K562 (cell line): ENCODE measurements around the gene OCSTAMP. TPM values are rescaled to one million over a fixed set of nuclear protein-coding genes. Genes with fewer than 3 reads are reported as not detected.
A peak's percentile ranks its signal among the peaks of the same experiment; 100 is the strongest.

Source experiments
- EP300 ChIP-seq: IDR thresholded peaks from 2 replicates; pipeline ENCODE4 v1.6.1; 2012; ENCODE audit warnings: low read length, improper control_type of control experiment
- FOXA1 ChIP-seq: fragments of 450-650 bp; IDR thresholded peaks from 2 replicates; pipeline ENCODE4 v1.6.1; 2016; ENCODE audit warnings: mild to moderate bottlenecking, borderline replicate concordance
- HBP1 ChIP-seq: fragments of 450-650 bp; formaldehyde crosslinking; IDR thresholded peaks from 2 replicates; pipeline ENCODE4 v1.4.0; 2022; ENCODE audit warnings: missing genetic modification characterization
- HDAC1 ChIP-seq, 2 experiments: fragments of 450-650 bp; IDR thresholded peaks; 2 replicates each; pipeline ENCODE4 v1.6.1; 2016 to 2017; ENCODE audit warnings: inconsistent platforms in 1 of 2, mild to moderate bottlenecking in 1 of 2, moderate library complexity in 1 of 2
- PHF8 ChIP-seq: fragments of 200-600 bp; sonication (generic); IDR thresholded peaks from 2 replicates; pipeline ENCODE4 v1.6.1; 2012; ENCODE audit warnings: mixed run types, mild to moderate bottlenecking, inconsistent platforms, low read length, moderate library complexity, borderline replicate concordance
- PKNOX1 ChIP-seq: fragments of 450-650 bp; IDR thresholded peaks from 2 replicates; pipeline ENCODE4 v1.6.1; 2016
- POLR3A ChIP-seq: IDR thresholded peaks from 2 replicates; pipeline ENCODE4 v1.6.1; 2011; ENCODE audit warnings: borderline replicate concordance, mild to moderate bottlenecking, moderate library complexity; ENCODE audit not compliant: insufficient read length, insufficient read depth; ENCODE audit errors: extremely low read depth
- SMAD1 ChIP-seq: fragments of 150-350 bp; IDR thresholded peaks from 2 replicates; pipeline ENCODE4 v1.6.1; 2014; ENCODE audit warnings: low read length, low read depth; ENCODE audit not compliant: partially characterized antibody
- TEAD1 ChIP-seq, 2 experiments: fragments of 450-650 bp in 1 of 2; sonication (generic) in 1 of 2; formaldehyde crosslinking; IDR thresholded peaks; 2 replicates each; pipeline versions ENCODE4 v1.4.0 to v1.8.0; 2020 to 2022; ENCODE audit warnings: mild to moderate bottlenecking in 2 of 2, missing genetic modification reagents in 1 of 2
- ZFX ChIP-seq: sonication (generic); formaldehyde crosslinking; IDR thresholded peaks from 2 replicates; pipeline ENCODE4 v1.8.0; 2022; ENCODE audit warnings: mild to moderate bottlenecking, missing genetic modification reagents, moderate library complexity
- ZNF398 ChIP-seq: fragments of 250-450 bp; sonication (Bioruptor Pico); IDR thresholded peaks from 2 replicates; pipeline ENCODE4 v1.8.0; 2021; ENCODE audit warnings: moderate library complexity, mild to moderate bottlenecking, inconsistent platforms
- ZNF436 ChIP-seq: fragments of 250-450, 450-650 bp; sonication (Bioruptor Pico); formaldehyde crosslinking; IDR thresholded peaks from 2 replicates; pipeline ENCODE4 v1.7.0; 2020; ENCODE audit warnings: mild to moderate bottlenecking
- ZNF76 ChIP-seq: fragments of 250-450 bp; sonication (Bioruptor Pico); IDR thresholded peaks from 2 replicates; pipeline ENCODE4 v1.4.0; 2020; ENCODE audit warnings: mild to moderate bottlenecking, moderate library complexity, borderline replicate concordance
- polyA plus RNA-seq, 8 experiments: library from polyadenylated mRNA; depleted of rRNA in 4 of 8; stranded (reverse) in 5 of 8; unstranded in 3 of 8; fragments of >200 nt; fragmentation: Nextera tagmentation in 2 of 8; fragmentation: Illumina TruSeq in 1 of 8; extraction: Ambion mirVana in 2 of 8; extraction: Trizol in 1 of 8; gene quantifications; 2 replicates each; pipeline versions ENCODE4 v1.2.1 to v1.2.3, GENCODE V29; 2011 to 2014; ENCODE audit warnings: inconsistent platforms in 1 of 8, missing spikeins in 1 of 8
- total RNA-seq, 7 experiments: library from RNA; depleted of rRNA in 6 of 7; stranded (reverse); fragments of >200 nt in 6 of 7; fragmentation: Illumina TruSeq in 2 of 7; extraction: Trizol in 2 of 7; gene quantifications; 2 replicates each; pipeline versions ENCODE4 v1.2.1 to v1.2.3, GENCODE V29; 2011 to 2021; ENCODE audit warnings: low replicate concordance in 1 of 7
- TF ChIP-seq, protein P1 (sequence below): fragments of 450-650 bp; IDR thresholded peaks from 2 replicates; pipeline ENCODE4 v1.7.1; 2018; ENCODE audit warnings: mild to moderate bottlenecking, low read depth; ENCODE audit not compliant: partially characterized antibody
- TF ChIP-seq, protein P2 (sequence below): IDR thresholded peaks from 3 replicates; pipeline ENCODE4 v1.6.1; 2011; ENCODE audit warnings: borderline replicate concordance, mild to moderate bottlenecking, moderate library complexity; ENCODE audit not compliant: insufficient read length; ENCODE audit errors: extremely low read depth

OCSTAMP gene
- total and polyA plus RNA-seq, 9 of the 15 experiments (the other 6 are each of a cell fraction or from before 2014, with no cell fraction given): not detected

GRCh38 chr20:46562373-46563169, 12.1 kb upstream of the OCSTAMP start (continued):
- TF ChIP-seq PKNOX1 (peak; percentile 43; the same call in 1 of the 2 replicates), FOXA1 (peak; percentile 40; the same call in 1 of the 2 replicates), ZFX (0 out of 2 replicates have a peak, but pooled peaks have one; percentile 27), PHF8 (no peak; the same call in 1 of the 2 replicates), ZNF398 (CRISPR knock-in tag) (no peak), POLR3A (no peak), EP300 (no peak), HBP1 (CRISPR knock-in tag) (no peak), HDAC1 (IDR thresholded peaks at IDR 0.05) (no peak), TEAD1 (CRISPR knock-in tag; IDR thresholded peaks at IDR 0.05) (0 out of 4 replicates have a peak, but pooled peaks of 1 of the 2 experiments have one; percentile 27), ZNF436 (no peak), SMAD1 (no peak), ZNF76 (no peak)
- TF ChIP-seq, protein P1, sequence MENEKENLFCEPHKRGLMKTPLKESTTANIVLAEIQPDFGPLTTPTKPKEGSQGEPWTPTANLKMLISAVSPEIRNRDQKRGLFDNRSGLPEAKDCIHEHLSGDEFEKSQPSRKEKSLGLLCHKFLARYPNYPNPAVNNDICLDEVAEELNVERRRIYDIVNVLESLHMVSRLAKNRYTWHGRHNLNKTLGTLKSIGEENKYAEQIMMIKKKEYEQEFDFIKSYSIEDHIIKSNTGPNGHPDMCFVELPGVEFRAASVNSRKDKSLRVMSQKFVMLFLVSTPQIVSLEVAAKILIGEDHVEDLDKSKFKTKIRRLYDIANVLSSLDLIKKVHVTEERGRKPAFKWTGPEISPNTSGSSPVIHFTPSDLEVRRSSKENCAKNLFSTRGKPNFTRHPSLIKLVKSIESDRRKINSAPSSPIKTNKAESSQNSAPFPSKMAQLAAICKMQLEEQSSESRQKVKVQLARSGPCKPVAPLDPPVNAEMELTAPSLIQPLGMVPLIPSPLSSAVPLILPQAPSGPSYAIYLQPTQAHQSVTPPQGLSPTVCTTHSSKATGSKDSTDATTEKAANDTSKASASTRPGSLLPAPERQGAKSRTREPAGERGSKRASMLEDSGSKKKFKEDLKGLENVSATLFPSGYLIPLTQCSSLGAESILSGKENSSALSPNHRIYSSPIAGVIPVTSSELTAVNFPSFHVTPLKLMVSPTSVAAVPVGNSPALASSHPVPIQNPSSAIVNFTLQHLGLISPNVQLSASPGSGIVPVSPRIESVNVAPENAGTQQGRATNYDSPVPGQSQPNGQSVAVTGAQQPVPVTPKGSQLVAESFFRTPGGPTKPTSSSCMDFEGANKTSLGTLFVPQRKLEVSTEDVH: no peak
- TF ChIP-seq, protein P2, sequence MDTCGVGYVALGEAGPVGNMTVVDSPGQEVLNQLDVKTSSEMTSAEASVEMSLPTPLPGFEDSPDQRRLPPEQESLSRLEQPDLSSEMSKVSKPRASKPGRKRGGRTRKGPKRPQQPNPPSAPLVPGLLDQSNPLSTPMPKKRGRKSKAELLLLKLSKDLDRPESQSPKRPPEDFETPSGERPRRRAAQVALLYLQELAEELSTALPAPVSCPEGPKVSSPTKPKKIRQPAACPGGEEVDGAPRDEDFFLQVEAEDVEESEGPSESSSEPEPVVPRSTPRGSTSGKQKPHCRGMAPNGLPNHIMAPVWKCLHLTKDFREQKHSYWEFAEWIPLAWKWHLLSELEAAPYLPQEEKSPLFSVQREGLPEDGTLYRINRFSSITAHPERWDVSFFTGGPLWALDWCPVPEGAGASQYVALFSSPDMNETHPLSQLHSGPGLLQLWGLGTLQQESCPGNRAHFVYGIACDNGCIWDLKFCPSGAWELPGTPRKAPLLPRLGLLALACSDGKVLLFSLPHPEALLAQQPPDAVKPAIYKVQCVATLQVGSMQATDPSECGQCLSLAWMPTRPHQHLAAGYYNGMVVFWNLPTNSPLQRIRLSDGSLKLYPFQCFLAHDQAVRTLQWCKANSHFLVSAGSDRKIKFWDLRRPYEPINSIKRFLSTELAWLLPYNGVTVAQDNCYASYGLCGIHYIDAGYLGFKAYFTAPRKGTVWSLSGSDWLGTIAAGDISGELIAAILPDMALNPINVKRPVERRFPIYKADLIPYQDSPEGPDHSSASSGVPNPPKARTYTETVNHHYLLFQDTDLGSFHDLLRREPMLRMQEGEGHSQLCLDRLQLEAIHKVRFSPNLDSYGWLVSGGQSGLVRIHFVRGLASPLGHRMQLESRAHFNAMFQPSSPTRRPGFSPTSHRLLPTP: no peak
